Endothelial cell of umbilical vein (primary cell): ENCODE data around the gene CDYL. TPM values are rescaled to one million over a fixed set of nuclear protein-coding genes. Genes with fewer than 3 reads are reported as not detected.

Experiments used
- BruUV-seq: library from RNA; stranded (reverse); fragments of 400-500 nt; replicated peaks from 2 replicates; lab custom pipeline; 2021; lab: Mats Ljungman, UMichigan
- CTCF ChIA-PET: fragments of 300-600, 350-600 bp; sonication (Branson Sonifier 250); formaldehyde crosslinking; loops from one replicate; lab custom pipeline; 2021; ENCODE audit warnings: antibody characterized with exemption, inconsistent platforms; lab: Charles Lee
- POLR2A ChIA-PET: fragments of 300-600, 350-600 bp; sonication (Branson Sonifier 250); formaldehyde crosslinking; loops from one replicate; lab custom pipeline; 2021; ENCODE audit warnings: antibody characterized with exemption, inconsistent platforms; lab: Charles Lee
- DNase-seq: peaks from one replicate; pipeline ENCODE4 v3.0.0-alpha.2; 2011; ENCODE audit warnings: low read depth, low spot score
- FAIRE-seq: peaks from 2 replicates; lab custom pipeline; 2011; peaks lifted over from hg19 to GRCh38; lab: Jason Lieb, UNC
- H2AFZ ChIP-seq: 2 replicates; pipeline ENCODE4 v1.6.0; 2012; ENCODE audit warnings: low read depth, low read length, control low read depth, inconsistent platforms
- H3K27ac ChIP-seq: 2 replicates; pipeline ENCODE4 v1.5.1; 2011; ENCODE audit warnings: low read depth, mild to moderate bottlenecking, control low read depth, low read length, moderate library complexity; ENCODE audit not compliant: insufficient read depth
- H3K27me3 ChIP-seq, 2 experiments: 2 replicates each; pipeline versions ENCODE4 v1.6.0 to v1.6.1; 2011; ENCODE audit warnings: low read length in 2 of 2, mixed read lengths in 1 of 2; ENCODE audit not compliant: control insufficient read depth in 2 of 2, insufficient read depth in 2 of 2
- H3K36me3 ChIP-seq, 2 experiments: 2 replicates in 1 of 2; 3 replicates in 1 of 2; pipeline ENCODE4 v1.5.1; 2011; ENCODE audit warnings: low read length in 2 of 2, mild to moderate bottlenecking in 1 of 2, moderate library complexity in 1 of 2; ENCODE audit not compliant: control insufficient read depth in 2 of 2, insufficient read depth in 2 of 2; ENCODE audit errors: extremely low read depth in 1 of 2
- H3K4me1 ChIP-seq: 3 replicates; pipeline ENCODE4 v1.5.1; 2011; ENCODE audit warnings: mild to moderate bottlenecking, low read length; ENCODE audit not compliant: control insufficient read depth, insufficient read depth; ENCODE audit errors: extremely low read depth
- H3K4me2 ChIP-seq: 2 replicates; pipeline ENCODE4 v1.6.1; 2011; ENCODE audit warnings: low read length, control low read depth, mixed read lengths; ENCODE audit not compliant: insufficient read depth
- H3K4me3 ChIP-seq, 3 experiments: fragments of 200-600 bp in 1 of 3; sonication (generic), shearing (Covaris generic) in 1 of 3; replicated peaks in 1 of 3; 2 replicates each; pipeline ENCODE4 v1.5.1; 2011 to 2016; ENCODE audit warnings: control low read depth in 3 of 3, low read length in 3 of 3, mild to moderate bottlenecking in 2 of 3, inconsistent platforms in 1 of 3, low read depth in 1 of 3, moderate library complexity in 1 of 3; ENCODE audit not compliant: insufficient read depth in 1 of 3
- H3K79me2 ChIP-seq: 2 replicates; pipeline ENCODE4 v1.6.0; 2012; ENCODE audit warnings: low read length, inconsistent platforms; ENCODE audit not compliant: control insufficient read depth, insufficient read depth
- H3K9ac ChIP-seq: replicated peaks from 2 replicates; pipeline ENCODE3; 2011; ENCODE audit warnings: low read length, control low read depth; ENCODE audit not compliant: insufficient read depth; ENCODE audit errors: extremely low read depth
- H3K9me1 ChIP-seq: replicated peaks from 3 replicates; pipeline ENCODE4 v1.6.0; 2011; ENCODE audit warnings: mild to moderate bottlenecking, low read length; ENCODE audit not compliant: control insufficient read depth, insufficient read depth; ENCODE audit errors: extremely low read depth
- H3K9me3 ChIP-seq: replicated peaks from 2 replicates; pipeline ENCODE4 v1.5.1; 2012; ENCODE audit warnings: low read length, inconsistent platforms; ENCODE audit not compliant: control insufficient read depth, insufficient read depth
- H4K20me1 ChIP-seq: replicated peaks from 2 replicates; pipeline ENCODE3; 2011; ENCODE audit warnings: mild to moderate bottlenecking, low read length; ENCODE audit not compliant: control insufficient read depth, insufficient read depth; ENCODE audit errors: extremely low read depth
- CTCF ChIP-seq, 2 donors: IDR thresholded peaks; 1 replicate in 1 of 2; 2 replicates in 1 of 2; pipeline ENCODE4 v1.5.1; 2011; ENCODE audit warnings: low read length in 2 of 2, mild to moderate bottlenecking in 2 of 2, moderate library complexity in 2 of 2, control low read depth in 1 of 2, inconsistent platforms in 1 of 2, low read depth in 1 of 2; ENCODE audit not compliant: insufficient read depth in 1 of 2; ENCODE audit errors: extremely low read depth in 1 of 2
- EZH2 ChIP-seq: IDR thresholded peaks from 2 replicates; pipeline ENCODE4 v1.6.1; 2012; ENCODE audit warnings: borderline replicate concordance, low read depth, mild to moderate bottlenecking, moderate library complexity, low read length, inconsistent platforms; ENCODE audit not compliant: severe bottlenecking
- FOS ChIP-seq: IDR thresholded peaks from 2 replicates; pipeline ENCODE4 v1.6.1; 2011; ENCODE audit warnings: mild to moderate bottlenecking, low read length, moderate library complexity, borderline replicate concordance; ENCODE audit not compliant: insufficient read depth
- GATA2 ChIP-seq: IDR thresholded peaks from 2 replicates; pipeline ENCODE4 v1.7.0; 2011; ENCODE audit warnings: low read depth, mild to moderate bottlenecking, moderate library complexity, mixed read lengths, low read length; ENCODE audit not compliant: insufficient read length, insufficient read depth
- MAX ChIP-seq: IDR thresholded peaks from 2 replicates; pipeline ENCODE4 v1.6.1; 2011; ENCODE audit not compliant: insufficient read depth, insufficient read length
- MYC ChIP-seq: IDR thresholded peaks from one replicate; pipeline ENCODE4 v1.6.1; 2011; ENCODE audit warnings: mild to moderate bottlenecking, low read depth, low read length
- POLR2A ChIP-seq: IDR thresholded peaks from 2 replicates; pipeline ENCODE4 v1.6.1; 2012; ENCODE audit warnings: low read depth, mild to moderate bottlenecking, control low read depth, low read length
- POLR2AphosphoS5 ChIP-seq: IDR thresholded peaks from 2 replicates; pipeline ENCODE4 v1.6.1; 2012; ENCODE audit warnings: low read depth, mild to moderate bottlenecking, control low read depth, low read length, moderate library complexity; ENCODE audit not compliant: insufficient read depth
- dilution Hi-C: fragments of 300-500 bp; cut with MboI; formaldehyde crosslinking; loops from one replicate; pipeline ENCODE4 v1.15.0; 2019; ENCODE audit warnings: low sequenced_read_pairs; ENCODE audit not compliant: extremely low pct_ligation_motif_present
- intact Hi-C: fragments of 100-400 bp; cut with micrococcal nuclease; formaldehyde crosslinking; loops from one replicate; pipeline ENCODE4 v1.10.0; 2022
- polyA plus RNA-seq, 4 experiments: library from polyadenylated mRNA; depleted of rRNA in 3 of 4; stranded (reverse) in 3 of 4; unstranded in 1 of 4; fragments of >200 nt; gene quantifications; 2 replicates each; pipeline versions ENCODE4 v1.2.1 to v1.2.3, GENCODE V29; 2011 to 2012; ENCODE audit warnings: missing spikeins in 1 of 4
- total RNA-seq: library from RNA; stranded (reverse); gene quantifications from 2 replicates; pipeline ENCODE4 v1.2.3, GENCODE V29; 2021

CDYL gene
- total and polyA plus RNA-seq, 2 donors (not counting 3 experiments of a cell fraction or from before 2014, with no cell fraction given) = 10.2 to 35.6 TPM

DNA sequence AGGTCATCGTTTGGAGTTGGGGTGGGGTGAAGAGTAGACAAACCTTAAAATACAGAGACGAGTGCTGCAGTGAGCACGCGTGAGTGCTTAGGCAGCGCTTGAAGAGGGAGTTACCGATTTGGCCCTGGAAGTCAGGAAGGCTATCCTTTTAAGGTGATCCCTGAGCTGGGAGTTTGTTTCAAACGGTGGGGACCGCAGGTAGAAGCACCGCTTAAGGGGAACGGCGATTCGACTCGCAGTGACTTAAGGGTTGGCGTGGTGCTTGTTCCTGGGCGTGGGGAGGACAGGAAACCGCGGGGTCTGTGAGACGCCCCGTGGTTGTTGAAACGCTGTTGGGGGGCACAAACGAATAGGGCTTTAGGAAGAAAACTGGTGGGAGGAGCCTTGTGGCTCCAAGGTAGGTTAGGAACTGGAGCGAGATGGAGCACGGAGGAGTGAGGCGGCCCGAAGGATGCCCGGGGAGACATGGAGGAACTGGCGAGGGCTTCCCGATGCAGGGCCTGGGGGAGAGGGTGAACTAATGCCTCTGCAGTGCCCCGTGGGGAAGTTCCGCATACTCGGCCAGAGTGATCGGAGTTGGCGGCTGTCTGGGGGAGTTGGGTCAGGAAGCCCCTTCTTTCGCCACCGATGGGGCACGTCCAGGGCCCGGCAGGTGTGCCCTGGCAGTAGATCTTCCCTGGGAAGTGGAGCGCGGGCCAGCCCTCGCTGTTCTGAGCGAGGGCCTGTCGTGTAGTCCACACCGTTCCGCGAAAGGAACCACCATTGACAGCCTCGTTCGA lies 1.3 kb upstream of the CDYL start:
- intact Hi-C loops = loop anchor here (1.0 kb wide), 2 partner anchors 128 to 462 kb away; no protein-coding TSS in a partner anchor
- no peaks in the 10 kb centered on the region for H3K36me3 ChIP-seq
- H3K9me3 ChIP-seq = no peaks in the 10 kb centered on the region
- peak overlapping the region; percentile 38 for H3K9ac ChIP-seq
- TSS peak; percentile 67 for BruUV-seq
- H2AFZ ChIP-seq = peak overlapping the region; percentile 91
- H3K79me2 ChIP-seq = peaks cover 27% of the 10 kb centered on the region
- H3K9me1 ChIP-seq = no peaks in the 10 kb centered on the region
- peak; percentile 15 for FAIRE-seq
- dilution Hi-C loops = no loop called here
- H3K27me3 ChIP-seq = peaks cover 30 to 33% of the 10 kb centered on the region in 2 experiments
- H3K4me2 ChIP-seq = peak overlapping the region; percentile 63
- peak; percentile 22 for DNase-seq
- CTCF ChIA-PET = interaction anchor here (0.6 to 3.2 kb wide), 13 partner anchors 53 to 548 kb away, joined by 3 to 26 read pairs (median 3); no protein-coding TSS in a partner anchor
- H3K4me1 ChIP-seq = peaks cover 12% of the 10 kb centered on the region
- TF ChIP-seq EZH2 = peak; percentile 72
- TF ChIP-seq MYC = no peak
- no peak for TF ChIP-seq POLR2A
- TF ChIP-seq MAX = no peak
- no peak overlapping the region for H3K27ac ChIP-seq
- H4K20me1 ChIP-seq = peaks cover 4% of the 10 kb centered on the region
- peak overlapping the region; percentile 29 to 49 (median 46) for H3K4me3 ChIP-seq
- POLR2A ChIA-PET = interaction anchor here (0.6 kb wide), 1 partner anchor 461 kb away, joined by 3 read pairs; no protein-coding TSS in a partner anchor

GRCh38 chr6:4775494-4776130 lies 592 bp upstream of the CDYL start:
- H3K4me3 ChIP-seq = peak overlapping the region; percentile 29 to 49 (median 46)
- POLR2A ChIA-PET = no interaction called here
- peak overlapping the region; percentile 38 for H3K9ac ChIP-seq
- no peaks in the 10 kb centered on the region for H3K9me3 ChIP-seq
- H3K27me3 ChIP-seq = peaks cover 30 to 33% of the 10 kb centered on the region in 2 experiments
- no peak overlapping the region for H3K27ac ChIP-seq
- peak overlapping the region; percentile 63 for H3K4me2 ChIP-seq
- H4K20me1 ChIP-seq = peaks cover 4% of the 10 kb centered on the region
- H3K9me1 ChIP-seq = no peaks in the 10 kb centered on the region
- BruUV-seq = no TSS peak
- dilution Hi-C loops = no loop called here
- CTCF ChIA-PET = interaction anchor here (0.6 to 3.2 kb wide), 16 partner anchors 12 to 549 kb away, joined by 3 to 26 read pairs (median 3); no protein-coding TSS in a partner anchor
- peak overlapping the region; percentile 91 for H2AFZ ChIP-seq
- DNase-seq (peak; percentile 82), FAIRE-seq (peak; percentile 61)
- H3K79me2 ChIP-seq = peaks cover 33% of the 10 kb centered on the region
- H3K4me1 ChIP-seq = peaks cover 12% of the 10 kb centered on the region
- intact Hi-C loops = loop anchor here (1.0 to 2.0 kb wide), 9 partner anchors 15 to 523 kb away; no protein-coding TSS in a partner anchor
- TF ChIP-seq FOS = no peak
- peak in 1 of 2 donors; percentile 23 for TF ChIP-seq CTCF (IDR thresholded peaks at IDR 0.05; ENCODE audit: extremely low read depth in 1 of 2, insufficient read depth in 1 of 2, low read depth in 1 of 2, low read length in 2 of 2)
- no peak for TF ChIP-seq GATA2
- no peak for TF ChIP-seq EZH2
- no peak for TF ChIP-seq MAX
- peak; percentile 47 for TF ChIP-seq POLR2AphosphoS5
- H3K36me3 ChIP-seq = no peaks in the 10 kb centered on the region
